Fibroblast of skin of abdomen (primary cell): Measurements from ENCODE around the gene IRF2BP1. TPM values are rescaled to one million over a fixed set of nuclear protein-coding genes. Genes with fewer than 3 reads are reported as not detected.
A peak's percentile ranks its signal among the peaks of the same experiment; 100 is the strongest.

Experiments
- DNase-seq: peaks from one replicate; pipeline ENCODE4 v3.0.0-alpha.2; 2013
- polyA plus RNA-seq, 2 experiments: library from polyadenylated mRNA; unstranded; fragments of 120-200 nt; gene quantifications; one replicate each; pipeline ENCODE4 v1.2.1, GENCODE V29; 2013; ENCODE audit not compliant: insufficient read length in 2 of 2

The IRF2BP1 gene, protein sequence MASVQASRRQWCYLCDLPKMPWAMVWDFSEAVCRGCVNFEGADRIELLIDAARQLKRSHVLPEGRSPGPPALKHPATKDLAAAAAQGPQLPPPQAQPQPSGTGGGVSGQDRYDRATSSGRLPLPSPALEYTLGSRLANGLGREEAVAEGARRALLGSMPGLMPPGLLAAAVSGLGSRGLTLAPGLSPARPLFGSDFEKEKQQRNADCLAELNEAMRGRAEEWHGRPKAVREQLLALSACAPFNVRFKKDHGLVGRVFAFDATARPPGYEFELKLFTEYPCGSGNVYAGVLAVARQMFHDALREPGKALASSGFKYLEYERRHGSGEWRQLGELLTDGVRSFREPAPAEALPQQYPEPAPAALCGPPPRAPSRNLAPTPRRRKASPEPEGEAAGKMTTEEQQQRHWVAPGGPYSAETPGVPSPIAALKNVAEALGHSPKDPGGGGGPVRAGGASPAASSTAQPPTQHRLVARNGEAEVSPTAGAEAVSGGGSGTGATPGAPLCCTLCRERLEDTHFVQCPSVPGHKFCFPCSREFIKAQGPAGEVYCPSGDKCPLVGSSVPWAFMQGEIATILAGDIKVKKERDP
- polyA plus RNA-seq (2013, experiment 1 of 2; ENCODE audit: insufficient read length): 19.2 TPM
- polyA plus RNA-seq (2013, experiment 2 of 2; ENCODE audit: insufficient read length): 20.9 TPM

DNA sequence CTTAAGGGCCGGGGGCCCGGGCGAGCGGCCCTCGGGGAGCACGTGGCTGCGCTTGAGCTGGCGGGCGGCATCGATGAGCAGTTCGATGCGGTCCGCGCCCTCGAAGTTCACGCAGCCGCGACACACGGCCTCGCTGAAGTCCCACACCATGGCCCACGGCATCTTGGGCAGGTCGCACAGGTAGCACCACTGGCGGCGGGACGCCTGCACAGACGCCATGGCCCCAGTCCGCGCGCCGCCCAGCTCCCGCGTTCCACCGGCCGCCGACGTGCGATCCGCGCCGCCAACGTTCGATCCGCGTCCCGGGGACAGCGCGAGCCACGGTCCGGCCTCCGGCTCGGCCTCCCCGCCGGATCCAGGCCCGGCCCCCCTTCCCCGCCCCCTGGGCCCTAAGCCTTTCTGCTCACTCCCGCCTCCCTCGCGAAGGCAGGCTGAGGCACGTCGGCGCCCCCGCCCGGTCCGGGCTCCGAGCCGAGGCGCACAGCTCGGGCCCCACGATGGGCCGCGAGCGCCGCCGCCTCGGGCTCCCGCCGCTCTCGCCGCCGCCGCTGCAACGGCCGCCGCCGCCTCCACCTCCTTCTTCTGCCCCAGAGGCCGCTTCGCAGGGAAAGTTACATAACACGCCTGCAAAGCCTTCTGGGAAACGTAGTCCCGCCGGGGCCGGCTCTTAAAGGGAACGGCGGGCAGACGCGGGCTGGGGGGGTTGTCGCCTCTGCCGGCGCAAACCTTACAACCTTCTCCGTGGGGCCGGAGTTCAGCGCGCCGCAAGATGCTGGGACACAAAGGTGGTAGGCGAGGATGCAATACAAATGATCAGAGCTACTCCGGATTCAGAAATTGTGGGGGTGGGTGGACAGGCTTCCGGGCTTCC, at the start of gene IRF2BP1:
Gene IRF2BP1, minus strand, starts transcription at position 586 of the 871 bp plus-strand sequence. Its CDS starts 367 bp downstream, at position 219.
- DNase-seq: peak; percentile 92

DNA sequence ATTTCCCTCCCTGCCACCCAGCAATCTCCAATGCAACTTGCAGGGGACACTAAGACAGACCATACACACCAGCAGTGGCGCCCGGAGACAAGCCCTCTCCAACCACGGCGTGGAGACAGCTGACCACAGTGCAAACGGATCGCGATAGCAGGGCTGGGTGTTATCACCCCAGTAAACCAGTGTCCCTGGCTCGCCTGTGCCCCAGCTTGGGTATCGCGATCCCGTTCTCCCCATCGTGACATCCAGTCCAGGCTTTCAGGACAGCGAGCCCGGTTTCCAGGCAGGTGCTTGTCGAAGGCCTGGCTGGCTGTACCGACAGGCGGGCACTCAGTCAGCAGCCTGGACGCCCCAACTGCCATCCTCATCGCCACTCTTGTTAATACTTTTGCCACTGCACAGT, 49.3 kb upstream of the IRF2BP1 start:
- DNase-seq: no peak

DNA sequence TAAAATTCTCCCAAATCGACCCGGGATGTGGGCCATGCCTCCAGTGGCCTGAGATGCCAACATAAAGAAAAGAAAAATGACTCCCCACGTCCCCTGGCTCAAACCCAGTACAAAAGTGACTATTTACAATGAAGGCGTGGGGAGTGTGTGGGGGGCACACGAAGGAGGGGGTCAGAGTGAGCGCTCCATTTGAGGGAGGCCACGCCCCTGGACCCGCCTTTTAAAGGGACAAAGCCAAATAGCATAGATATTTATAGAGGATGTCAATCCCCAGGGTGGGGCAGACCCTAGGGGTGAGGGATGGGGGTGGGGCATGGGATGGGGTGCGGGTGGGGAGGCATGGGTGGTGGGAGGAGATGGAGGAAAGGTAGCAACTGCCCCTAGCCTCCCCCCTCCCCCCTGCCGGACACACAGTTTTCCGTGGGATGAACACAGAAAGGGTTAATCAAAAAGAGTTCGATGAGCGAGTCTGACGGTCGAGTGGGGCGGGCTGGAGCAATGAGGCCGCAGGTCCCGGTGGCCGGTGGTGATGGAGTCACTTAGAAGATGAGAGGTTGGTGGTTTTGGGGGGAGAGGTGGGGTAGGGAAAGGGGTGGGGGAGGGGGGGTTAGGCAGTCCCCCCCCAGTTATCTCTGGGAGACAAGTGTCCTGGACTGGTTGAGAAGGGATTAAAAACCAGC, 48.8 kb upstream of the IRF2BP1 start:
- DNase-seq: no peak

DNA sequence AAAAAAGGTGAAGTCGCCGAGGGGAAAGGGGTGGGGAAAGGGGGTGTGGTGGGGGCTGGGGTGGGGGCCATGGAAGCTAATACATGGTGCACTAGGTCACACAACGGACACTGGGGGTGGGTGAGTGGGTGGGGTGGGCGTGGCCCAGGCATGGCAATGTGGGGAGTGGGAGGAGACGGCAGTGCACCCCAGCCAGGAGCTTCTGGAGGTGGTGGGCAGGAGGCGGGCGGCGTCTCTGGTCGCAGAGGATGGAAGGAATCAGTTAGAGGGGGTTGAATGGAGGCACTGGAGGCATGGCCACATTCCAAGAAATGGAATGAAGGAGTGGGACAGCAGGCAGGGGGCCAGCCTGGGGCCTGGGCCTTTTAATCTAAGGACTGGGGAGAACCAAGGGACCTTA, 47.8 kb upstream of the IRF2BP1 start:
- no peak for DNase-seq

- DNase-seq: no peak
Observed at GRCh38 chr19:45931055-45931454, 45.1 kb upstream of the IRF2BP1 start.

DNA sequence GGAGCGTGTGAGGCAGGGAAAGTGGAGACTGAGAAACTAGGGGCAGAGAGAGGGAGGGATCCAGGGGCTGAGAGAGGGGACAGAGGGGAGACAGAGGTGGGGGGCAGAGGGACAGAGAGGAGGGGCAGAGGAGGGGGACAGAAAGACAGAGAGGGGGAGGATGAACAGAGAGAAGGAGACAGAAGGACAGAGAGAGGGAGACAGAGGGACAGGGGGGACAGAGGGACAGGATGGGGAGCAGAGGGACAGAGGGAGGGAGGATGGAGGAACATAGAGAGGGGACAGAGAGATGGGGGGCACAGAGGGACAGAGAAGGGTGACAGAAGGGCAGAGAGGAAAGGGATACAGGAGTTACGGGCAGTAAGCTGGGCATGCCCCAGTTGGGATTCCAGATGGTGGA, 43.3 kb upstream of the IRF2BP1 start:
- DNase-seq: no peak

GRCh38 chr19:45927565-45928261, 41.8 kb upstream of the IRF2BP1 start:
- peak; percentile 82 for DNase-seq

DNA sequence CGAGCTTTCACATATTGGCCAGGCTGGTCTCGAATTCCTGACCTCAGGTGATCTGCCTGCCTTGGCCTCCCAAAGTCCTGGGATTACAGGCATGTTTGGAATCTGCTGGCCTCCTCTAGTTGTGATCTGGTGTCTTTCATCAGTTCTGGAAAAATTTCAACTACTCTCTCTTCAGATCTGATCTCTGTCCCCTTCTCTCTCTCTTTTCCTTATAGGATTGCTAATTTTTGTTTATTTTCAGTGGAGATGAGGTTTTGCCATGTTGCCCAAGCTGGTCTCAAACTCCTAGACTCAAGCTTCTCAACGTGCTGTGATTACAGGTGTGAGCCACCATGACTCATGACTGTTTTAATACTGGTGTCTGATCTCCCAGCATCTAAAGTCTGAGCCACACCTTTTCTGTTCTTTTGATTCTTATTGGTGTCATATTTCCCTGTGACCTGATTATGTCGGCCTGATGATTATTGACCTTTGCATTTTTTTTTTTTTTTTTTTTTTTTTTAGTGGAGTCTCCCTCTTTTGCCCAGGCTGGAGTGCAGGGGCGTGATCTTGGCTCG, 39.0 kb upstream of the IRF2BP1 start:
- no peak for DNase-seq

DNA sequence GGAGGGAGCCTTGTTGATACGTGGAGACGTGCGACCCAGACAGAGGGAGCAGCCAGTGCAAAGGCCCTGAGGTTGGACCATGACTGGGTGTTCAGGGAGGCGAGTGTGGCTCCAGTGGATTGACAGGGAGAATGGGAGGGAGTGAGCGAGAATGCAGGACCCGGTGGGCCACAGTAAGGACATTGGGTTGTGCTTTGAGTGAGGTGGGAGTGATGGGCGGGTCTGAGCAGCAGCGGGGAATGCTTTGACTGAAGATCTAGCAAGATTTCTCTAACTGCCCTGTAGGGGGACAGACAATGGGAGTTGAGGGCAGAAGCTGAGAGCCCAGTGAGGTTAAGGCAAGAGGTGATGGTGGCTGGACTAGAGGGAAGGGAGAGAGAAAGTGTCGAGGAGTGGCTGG, 36.3 kb upstream of the IRF2BP1 start:
- no peak for DNase-seq

DNA sequence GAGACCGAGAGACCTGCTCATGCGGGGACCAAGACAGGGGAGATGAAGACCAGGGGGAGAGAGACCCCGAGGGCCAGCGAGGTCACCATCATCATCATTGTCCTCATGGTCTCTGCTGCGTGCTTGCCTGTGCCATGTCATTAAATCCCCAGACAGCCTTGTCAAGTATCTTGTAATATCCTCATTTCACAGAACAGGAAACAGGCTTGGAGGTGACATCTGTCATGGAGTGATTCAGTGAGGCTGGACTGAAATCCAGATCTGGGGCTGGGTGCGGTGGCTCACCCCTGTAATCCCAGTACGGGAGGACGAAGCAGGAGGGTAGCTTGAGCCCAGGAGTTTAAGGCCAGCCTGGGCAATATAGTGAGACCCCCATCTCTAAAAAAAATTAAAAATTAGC, 34.5 kb upstream of the IRF2BP1 start:
- DNase-seq: no peak

- no peak for DNase-seq
Observed at GRCh38 chr19:45919678-45920077, 33.7 kb upstream of the IRF2BP1 start.

DNA sequence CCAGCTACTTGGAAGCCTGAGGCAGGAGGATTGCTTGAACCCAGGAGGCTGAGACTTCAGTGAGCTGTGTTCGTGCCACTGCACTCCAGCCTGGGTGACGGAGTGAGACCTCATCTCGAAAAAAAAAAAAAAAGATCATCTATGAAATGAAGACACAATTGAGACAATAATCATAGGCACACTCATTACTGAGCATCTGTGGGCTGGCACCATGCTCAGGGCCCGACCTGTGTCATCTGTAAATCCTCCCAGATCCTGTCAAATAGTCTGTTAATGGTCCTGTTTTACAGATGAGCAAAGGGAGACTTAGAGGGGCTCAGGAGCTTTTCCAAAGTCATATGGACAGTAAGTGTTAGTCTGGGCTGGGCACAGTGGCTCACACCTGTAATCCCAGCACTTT, 32.8 kb upstream of the IRF2BP1 start:
- no peak for DNase-seq

- no peak for DNase-seq
Observed at GRCh38 chr19:45917421-45918091, 31.6 kb upstream of the IRF2BP1 start.

DNA sequence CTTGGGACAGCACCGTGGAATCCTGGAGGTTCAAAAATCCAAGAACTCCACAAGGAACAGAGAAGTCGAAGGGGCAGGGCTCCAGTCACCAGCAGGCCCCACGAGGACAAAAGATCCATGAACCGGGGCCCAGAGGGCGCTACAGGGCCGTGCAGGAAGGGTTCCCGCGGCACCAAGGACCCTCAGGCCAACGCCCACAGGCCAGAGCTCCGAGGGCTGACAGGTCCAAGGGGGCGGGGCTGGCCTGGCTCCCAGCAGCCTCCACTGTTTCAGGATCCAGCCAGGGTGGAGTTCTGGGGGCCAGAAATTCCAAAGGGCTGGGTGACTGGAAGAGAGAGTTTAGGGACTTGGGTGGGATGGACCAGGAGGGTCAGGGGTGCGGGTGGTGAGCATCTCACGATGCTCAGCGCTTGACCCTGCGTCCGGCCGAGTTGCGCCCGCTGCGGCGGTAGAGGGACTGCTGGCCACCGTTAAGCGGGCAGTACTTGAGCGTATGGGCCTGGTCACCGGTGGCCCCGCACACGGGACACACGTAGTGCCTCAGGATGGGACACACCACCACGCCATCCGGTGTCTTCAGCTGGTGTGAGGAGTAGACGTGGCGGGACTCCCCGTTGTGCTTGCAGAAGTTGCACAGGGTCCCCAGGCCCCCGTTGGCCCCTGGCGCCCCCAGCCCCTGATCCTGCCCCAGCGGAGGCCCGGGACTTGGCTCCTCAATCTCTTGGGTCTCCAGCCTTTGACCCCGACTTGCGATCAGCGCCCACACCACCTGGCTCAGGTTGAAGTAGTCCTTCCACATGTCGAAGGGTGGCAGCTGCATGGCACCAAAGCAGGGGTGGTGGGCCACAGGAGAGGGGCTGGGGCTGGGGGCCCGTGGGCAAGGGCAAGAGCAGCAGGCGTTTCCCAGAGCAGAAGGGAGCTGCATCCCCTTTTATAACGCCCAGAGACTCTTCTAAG, 28.2 kb upstream of the IRF2BP1 start, which contains the start of gene NANOS2:
Gene NANOS2, minus strand, starts transcription at position 905 of the 957 bp plus-strand sequence. Its CDS starts 85 bp downstream, at position 820.
- no peak for DNase-seq

DNA sequence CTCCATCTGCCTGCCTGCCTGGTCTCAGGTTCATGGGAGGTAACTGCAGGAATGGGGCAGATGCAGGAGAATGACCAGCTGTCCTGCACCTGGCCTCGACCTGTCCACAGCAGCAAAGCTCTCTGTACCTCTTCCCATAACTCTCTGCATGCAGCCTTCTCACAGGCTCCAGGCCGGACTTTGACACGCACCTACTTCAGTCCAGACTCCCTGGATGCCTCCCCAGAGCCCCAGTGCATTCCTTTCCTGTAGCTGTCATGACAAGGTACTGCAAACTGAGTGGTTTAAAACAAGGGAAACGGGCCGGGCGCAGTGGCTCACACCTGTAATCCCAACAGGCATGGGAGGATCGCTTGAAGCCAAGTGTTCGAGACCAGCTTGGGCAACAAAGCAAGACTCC, 25.4 kb upstream of the IRF2BP1 start:
- no peak for DNase-seq

- no peak for DNase-seq
Observed at GRCh38 chr19:45908956-45909355, 23.0 kb upstream of the IRF2BP1 start.

GRCh38 chr19:45906221-45906620, 20.3 kb upstream of the IRF2BP1 start:
- peak; percentile 12 for DNase-seq

DNA sequence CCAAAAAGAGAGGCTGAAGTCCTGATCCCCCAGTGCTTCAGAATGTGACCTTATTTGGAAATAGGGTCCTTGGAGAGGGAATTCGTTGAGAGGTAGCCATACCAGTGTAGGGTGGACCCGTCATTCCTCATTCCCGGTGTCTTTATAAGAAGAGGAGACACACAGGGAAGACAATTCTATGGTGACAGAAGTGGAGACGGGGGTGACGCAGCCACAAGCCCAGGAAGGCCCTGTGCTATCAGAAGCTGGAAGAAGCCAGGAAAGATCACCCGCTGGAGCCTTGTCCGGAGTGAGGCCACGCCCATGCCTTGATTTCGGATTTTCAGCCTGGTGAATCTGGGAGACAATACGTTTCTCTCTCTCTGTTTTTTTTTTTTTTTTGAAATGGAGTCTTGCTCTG, 19.1 kb upstream of the IRF2BP1 start:
- DNase-seq: no peak
